ENCODE data around the gene ABL2.

The ABL2 gene

DNA sequence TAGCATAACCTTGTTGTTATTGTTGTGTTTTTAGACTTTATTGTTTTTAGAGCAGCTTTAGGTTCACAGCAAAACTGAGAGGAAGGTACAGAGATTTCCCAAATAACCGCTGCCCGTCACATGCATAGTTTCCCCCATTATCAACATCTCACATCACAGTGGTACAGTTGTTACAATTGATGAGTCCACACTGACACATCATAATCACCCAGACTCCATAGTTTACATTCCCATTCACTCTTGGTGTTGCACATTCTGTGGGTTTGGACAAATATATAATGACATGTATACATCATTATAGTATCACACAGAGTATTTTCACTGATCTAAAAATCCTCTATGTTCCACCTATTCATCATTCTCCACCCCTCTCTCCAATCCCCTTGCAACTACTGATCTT lies 173.5 kb downstream of the ABL2 start:
- DNase-seq (ENCODE audit: insufficient read length, low spot score) (no peak), FAIRE-seq (no peak)
- no peak for TF ChIP-seq SPI1 (IDR thresholded peaks at IDR 0.05; ENCODE audit: low read depth, low read length)
- no peak for TF ChIP-seq POLR2AphosphoS5 (IDR thresholded peaks at IDR 0.05; ENCODE audit: low read depth, low read length)
- TF ChIP-seq TAF1 (IDR thresholded peaks at IDR 0.05; ENCODE audit: low read depth, low read length): no peak
- no peak for TF ChIP-seq POLR2A (IDR thresholded peaks at IDR 0.05; ENCODE audit: low read depth, low read length)
- TF ChIP-seq PAX5 (IDR thresholded peaks at IDR 0.05; ENCODE audit: insufficient read depth, low read length, severe bottlenecking): no peak
- TF ChIP-seq POU2F2 (IDR thresholded peaks at IDR 0.05; ENCODE audit: low read depth, low read length): no peak

GRCh38 chr1:179053486-179053885 lies 176.0 kb downstream of the ABL2 start:
- DNase-seq (ENCODE audit: insufficient read length, low spot score) (no peak), FAIRE-seq (no peak)
- TF ChIP-seq POU2F2 (IDR thresholded peaks at IDR 0.05; ENCODE audit: low read depth, low read length) (no peak), SPI1 (IDR thresholded peaks at IDR 0.05; ENCODE audit: low read depth, low read length) (no peak), TAF1 (IDR thresholded peaks at IDR 0.05; ENCODE audit: low read depth, low read length) (no peak), POLR2A (IDR thresholded peaks at IDR 0.05; ENCODE audit: low read depth, low read length) (no peak), POLR2AphosphoS5 (IDR thresholded peaks at IDR 0.05; ENCODE audit: low read depth, low read length) (no peak), PAX5 (IDR thresholded peaks at IDR 0.05; ENCODE audit: insufficient read depth, low read length, severe bottlenecking) (no peak)

DNA sequence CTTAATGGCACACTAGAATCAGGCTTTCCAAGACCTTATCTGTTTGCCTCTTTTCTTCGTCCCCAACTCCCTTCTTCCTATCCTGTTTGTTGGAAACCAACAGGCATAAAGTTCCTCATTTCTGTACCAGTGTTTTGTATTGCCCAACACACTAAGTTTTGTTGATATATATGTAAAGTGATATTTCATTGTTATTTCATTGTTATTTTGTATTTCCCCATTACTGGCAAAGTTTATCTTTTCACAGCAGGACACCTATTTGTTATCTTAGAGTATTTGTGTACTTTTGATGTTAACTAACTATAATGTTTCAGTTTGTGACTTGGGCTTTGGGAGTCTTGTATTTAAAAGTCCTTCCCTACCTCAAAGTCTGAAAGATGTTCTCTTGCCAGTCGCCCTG lies 176.7 kb downstream of the ABL2 start:
- TF ChIP-seq POU2F2 (IDR thresholded peaks at IDR 0.05; ENCODE audit: low read depth, low read length) (no peak), POLR2A (IDR thresholded peaks at IDR 0.05; ENCODE audit: low read depth, low read length) (no peak)
- DNase-seq (ENCODE audit: insufficient read length, low spot score): no peak
- FAIRE-seq: no peak

Data from GM12891 (cell line).